HG02973 (cell line): ENCODE data around the gene SLC23A3.
"Not testable (repeated sequence)": the region's sequence is repeated elsewhere in the genome, so short reads cannot be mapped to it uniquely, and the experiment has no call there.

Experiments used
- ATAC-seq: cut with Tn5 transposase; IDR thresholded peaks from one replicate; pipeline ENCODE4 v1.9.1; 2021; ENCODE audit warnings: moderate library complexity; ENCODE audit not compliant: unreplicated experiment

Gene SLC23A3

GRCh38 chr2:219205165-219205538 lies 35.3 kb upstream of the SLC23A3 start:
- ATAC-seq = no peak

DNA sequence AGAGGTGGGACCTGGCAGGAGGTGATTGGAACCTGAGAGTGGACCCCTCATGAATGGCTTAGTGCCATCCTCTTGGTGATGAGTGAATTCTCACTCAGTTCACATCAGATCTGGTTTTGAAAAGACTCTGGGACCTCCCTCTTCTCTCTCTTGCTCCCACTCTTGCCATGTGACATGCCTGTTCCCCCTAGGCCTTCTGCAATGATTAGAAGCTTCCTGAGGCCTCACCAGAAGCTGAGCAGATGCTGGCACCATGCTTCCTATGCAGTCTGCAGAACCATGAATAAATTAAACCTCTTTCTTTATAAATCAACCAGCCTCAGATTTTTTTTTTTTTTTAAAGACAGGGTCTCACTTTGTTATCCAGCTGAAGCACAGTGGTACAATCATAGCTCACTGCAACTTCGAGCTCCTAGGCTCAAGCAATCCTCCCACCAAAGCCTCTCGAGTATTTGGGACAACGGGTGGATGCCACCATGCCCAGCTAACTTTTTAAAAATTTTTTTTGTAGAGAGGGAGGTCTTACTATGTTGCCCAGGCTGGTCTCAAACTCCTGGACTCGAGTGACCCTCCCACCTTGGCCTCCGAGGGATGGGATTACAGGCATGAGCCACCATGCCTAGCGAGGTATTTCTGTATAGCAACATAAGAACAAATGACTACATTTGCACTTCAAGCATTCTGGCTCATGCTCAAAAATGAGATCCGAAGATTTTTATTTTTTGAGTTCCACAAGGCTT lies 34.8 kb upstream of the SLC23A3 start:
- no peak for ATAC-seq

DNA sequence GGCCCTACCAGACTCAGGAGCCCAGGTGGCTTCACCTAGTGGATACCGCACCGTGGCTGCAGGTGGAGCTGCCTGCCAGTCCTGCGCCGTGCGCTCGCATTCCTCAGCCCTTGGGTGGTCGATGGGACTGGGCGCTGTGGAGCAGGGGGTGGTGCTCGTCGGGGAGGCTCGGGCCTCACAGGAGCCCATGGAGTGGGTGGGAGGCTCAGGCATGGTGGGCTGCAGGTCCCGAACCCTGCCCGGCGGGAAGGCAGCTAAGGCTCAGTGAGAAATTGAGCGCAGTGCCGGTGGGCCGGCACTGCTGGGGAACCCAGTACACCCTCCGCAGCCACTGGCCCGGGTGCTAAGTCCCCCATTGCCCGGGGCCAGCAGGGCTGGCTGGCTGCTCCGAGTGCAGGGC lies 31.5 kb upstream of the SLC23A3 start:
- not testable (repeated sequence) for ATAC-seq

DNA sequence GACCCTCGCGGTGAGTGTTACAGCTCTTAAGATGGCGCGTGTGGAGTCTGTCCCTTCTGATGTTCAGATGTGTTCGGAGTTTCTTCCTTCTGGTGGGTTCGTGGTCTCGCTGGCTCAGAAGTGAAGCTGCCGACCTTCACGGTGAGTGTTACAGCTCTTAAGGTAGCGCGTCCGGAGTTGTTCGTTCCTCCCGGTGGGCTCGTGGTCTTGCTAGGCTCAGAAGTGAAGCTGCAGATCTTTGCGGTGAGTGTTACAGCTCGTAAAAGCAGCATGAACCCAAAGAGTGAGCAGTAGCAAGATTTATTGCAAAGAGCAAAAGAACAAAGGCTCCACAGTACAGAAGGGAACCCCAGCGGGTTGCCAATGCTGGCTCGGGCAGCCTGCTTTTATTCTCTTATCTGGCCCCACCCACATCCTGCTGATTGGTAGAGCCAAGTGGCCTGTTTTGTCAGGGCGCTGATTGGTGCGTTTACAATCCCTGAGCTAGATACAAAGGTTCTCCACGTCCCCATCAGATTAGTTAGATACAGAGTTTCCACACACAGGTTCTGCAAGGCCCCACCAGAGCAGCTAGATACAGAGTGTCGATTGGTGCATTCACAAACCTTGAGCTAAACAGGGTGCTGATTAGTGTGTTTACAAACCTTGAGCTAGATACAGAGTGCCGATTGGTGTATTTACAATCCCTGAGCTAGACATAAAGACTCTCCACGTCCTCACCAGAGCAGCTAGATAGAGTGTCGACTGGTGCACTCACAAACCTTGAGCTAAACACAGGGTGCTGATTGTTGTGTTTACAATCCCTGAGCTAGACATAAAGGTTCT lies 30.9 kb upstream of the SLC23A3 start:
- ATAC-seq = not testable (repeated sequence)

GRCh38 chr2:219199470-219200211 lies 29.8 kb upstream of the SLC23A3 start:
- no peak for ATAC-seq

- no peak for ATAC-seq
These were observed 29.1 kb upstream of the SLC23A3 start for GRCh38 chr2:219198974-219199373.

- no peak for ATAC-seq
These were observed 27.6 kb upstream of the SLC23A3 start for GRCh38 chr2:219197388-219197787.

GRCh38 chr2:219186754-219187456 lies 17.1 kb upstream of the SLC23A3 start:
- no peak for ATAC-seq

- no peak for ATAC-seq
These were observed 14.3 kb upstream of the SLC23A3 start for GRCh38 chr2:219184121-219184520.

- ATAC-seq = no peak
These were observed 13.4 kb upstream of the SLC23A3 start for GRCh38 chr2:219183151-219183772.

DNA sequence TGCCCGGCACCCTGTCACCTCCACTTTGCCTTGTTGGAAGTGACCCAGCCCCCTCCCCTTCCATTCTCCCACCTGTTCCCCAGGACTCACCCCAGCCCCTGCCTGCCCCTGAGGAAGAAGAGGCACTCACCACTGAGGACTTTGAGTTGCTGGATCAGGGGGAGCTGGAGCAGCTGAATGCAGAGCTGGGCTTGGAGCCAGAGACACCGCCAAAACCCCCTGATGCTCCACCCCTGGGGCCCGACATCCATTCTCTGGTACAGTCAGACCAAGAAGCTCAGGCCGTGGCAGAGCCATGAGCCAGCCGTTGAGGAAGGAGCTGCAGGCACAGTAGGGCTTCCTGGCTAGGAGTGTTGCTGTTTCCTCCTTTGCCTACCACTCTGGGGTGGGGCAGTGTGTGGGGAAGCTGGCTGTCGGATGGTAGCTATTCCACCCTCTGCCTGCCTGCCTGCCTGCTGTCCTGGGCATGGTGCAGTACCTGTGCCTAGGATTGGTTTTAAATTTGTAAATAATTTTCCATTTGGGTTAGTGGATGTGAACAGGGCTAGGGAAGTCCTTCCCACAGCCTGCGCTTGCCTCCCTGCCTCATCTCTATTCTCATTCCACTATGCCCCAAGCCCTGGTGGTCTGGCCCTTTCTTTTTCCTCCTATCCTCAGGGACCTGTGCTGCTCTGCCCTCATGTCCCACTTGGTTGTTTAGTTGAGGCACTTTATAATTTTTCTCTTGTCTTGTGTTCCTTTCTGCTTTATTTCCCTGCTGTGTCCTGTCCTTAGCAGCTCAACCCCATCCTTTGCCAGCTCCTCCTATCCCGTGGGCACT lies 12.7 kb upstream of the SLC23A3 start:
- ATAC-seq = no peak

GRCh38 chr2:219181531-219181930 lies 11.7 kb upstream of the SLC23A3 start:
- ATAC-seq = no peak

- no peak for ATAC-seq
These were observed 11.1 kb upstream of the SLC23A3 start for GRCh38 chr2:219180961-219181360.

DNA sequence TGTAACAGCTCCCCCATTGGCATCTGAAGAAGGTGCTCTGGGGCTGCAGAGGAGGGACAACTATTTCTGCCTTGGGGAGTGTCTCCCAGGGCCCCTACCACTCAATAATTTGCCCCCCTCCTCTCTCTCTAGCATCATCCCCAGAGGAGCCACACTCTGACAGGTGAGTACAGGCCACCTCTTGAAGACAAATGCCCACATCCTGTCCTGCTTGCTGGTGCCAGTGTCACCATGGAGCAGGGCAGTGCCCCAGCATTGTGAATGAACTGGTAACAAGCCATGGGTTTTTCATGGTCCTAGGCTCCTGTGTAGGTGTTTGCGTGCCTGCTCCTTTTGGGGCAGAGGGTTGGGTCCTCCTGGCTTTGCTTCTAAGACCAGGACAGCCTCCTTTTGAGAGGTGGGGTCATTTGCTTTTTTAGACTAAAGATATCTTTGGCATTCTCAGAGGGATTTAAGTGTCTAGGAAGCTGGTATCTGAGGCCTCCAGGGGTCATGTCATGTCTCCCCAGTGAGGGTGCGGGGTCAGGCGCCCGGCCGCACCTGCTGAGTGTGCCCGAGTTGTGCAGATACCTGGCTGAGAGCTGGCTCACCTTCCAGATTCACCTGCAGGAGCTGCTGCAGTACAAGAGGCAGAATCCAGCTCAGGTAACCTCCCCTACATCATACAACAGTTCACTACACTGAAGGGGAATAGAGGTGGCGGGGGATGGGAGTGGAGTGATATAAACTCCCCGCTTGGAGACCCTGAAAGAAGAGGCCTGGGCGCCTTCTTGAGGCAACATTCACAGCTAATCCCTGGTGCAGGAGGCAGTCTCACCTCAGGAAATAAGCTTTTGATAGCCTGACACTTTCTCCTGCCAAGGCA lies 10.0 kb upstream of the SLC23A3 start:
- no peak for ATAC-seq

GRCh38 chr2:219178377-219179175 lies 8.7 kb upstream of the SLC23A3 start:
- ATAC-seq = no peak

- peak; percentile 39 for ATAC-seq
These were observed 7.9 kb upstream of the SLC23A3 start, which contains the start of gene RETREG2 for GRCh38 chr2:219177552-219178376. TSS of gene RETREG2 (plus strand) at chr2:219178275. CDS start at chr2:219178353, 78 bp downstream.
